Measurements from ENCODE around the gene EID2B. TPM values are rescaled to one million over a fixed set of nuclear protein-coding genes. Genes with fewer than 3 reads are reported as not detected.

Gene EID2B
- total and polyA plus RNA-seq, 9 of the 15 experiments (the other 6 are each of a cell fraction or from before 2014, with no cell fraction given) = 2.8 to 8.8 (median 4.8) TPM

DNA sequence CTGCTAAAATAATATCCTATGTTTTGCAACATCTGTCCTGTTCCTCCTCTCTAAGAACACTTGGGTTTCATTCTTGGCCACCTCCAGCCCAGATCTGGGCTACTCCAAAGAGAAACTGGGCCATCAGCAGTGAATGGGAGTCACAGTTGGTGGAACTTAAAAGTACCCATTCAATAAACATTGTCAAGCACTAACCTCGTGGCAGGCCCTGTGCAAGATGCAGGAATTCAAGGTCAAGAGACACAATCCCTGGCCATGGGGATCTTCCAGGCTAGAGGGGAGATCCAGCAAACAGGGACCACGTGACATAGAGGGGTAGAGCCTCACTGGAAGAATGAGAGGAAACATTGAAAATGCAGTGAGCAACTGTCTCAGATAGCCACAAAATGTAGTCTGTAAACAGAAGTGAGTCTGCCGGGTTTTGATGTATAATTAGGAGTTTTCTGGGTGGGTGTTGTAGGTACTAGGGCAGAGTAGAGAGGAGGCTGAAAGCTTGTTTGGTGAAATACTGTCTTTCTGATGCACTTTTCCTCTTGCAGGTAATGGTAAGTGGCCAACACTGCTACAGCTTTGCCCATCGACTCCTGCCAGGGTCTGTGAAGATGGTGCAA is 22.2 kb upstream of the EID2B start:
- Histone ChIP-seq H3K9me1 (ENCODE audit: control insufficient read depth, insufficient read depth, low read length) (no peaks in the 10 kb centered on the region), H3K4me3 (no peak overlapping the region), H3K27ac (ENCODE audit: extremely low read depth, low read depth, low read length) (no peak overlapping the region), H3K9me3 (replicated peaks; ENCODE audit: control insufficient read depth, insufficient read depth, low read depth, low read length) (no peaks in the 10 kb centered on the region), H4K20me1 (replicated peaks; ENCODE audit: control insufficient read depth, insufficient read depth, low read length) (no peaks in the 10 kb centered on the region), H3K36me3 (ENCODE audit: control insufficient read depth, insufficient read depth, low read length) (no peaks in the 10 kb centered on the region), H3K4me2 (ENCODE audit: insufficient read depth, low read length) (no peak overlapping the region), H3K79me2 (ENCODE audit: control insufficient read depth, insufficient read depth, low read length) (no peaks in the 10 kb centered on the region), H3K9ac (ENCODE audit: insufficient read depth in 1 of 2, low read depth in 2 of 2, low read length in 2 of 2) (no peak overlapping the region), H3K27me3 (ENCODE audit: control insufficient read depth in 2 of 2, insufficient read depth in 2 of 2, low read length in 2 of 2) (peaks cover 17 to 32% of the 10 kb centered on the region in 2 experiments; a peak in 4 of 5 replicates), H2AFZ (ENCODE audit: low read depth, low read length) (no peak overlapping the region), H3K4me1 (replicated peaks in 1 of 2; ENCODE audit: control insufficient read depth in 2 of 2, insufficient read depth in 2 of 2, low read length in 2 of 2) (no peaks in the 10 kb centered on the region; a peak in 1 of 5 replicates)
- 0% methylated on average over 4 of the region's 4 CpGs for WGBS (ENCODE audit: insufficient coverage, low coverage, missing lambda C conversion rate)
- intact Hi-C loops (cut with micrococcal nuclease) = loop anchor here (5.0 to 10.0 kb wide), 2 partner anchors 210 to 287 kb away; no protein-coding TSS in a partner anchor
- in situ Hi-C loops (cut with MboI) = no loop called here
- ATAC-seq (no peak), DNase-seq (ENCODE audit: extremely low read depth in 1 of 4, low spot score in 3 of 4) (no peak), FAIRE-seq (no peak)
- no TSS peak for BruUV-seq (replicated peaks)
- CTCF ChIA-PET (ENCODE audit: low intra/inter-chr PET ratio) = interaction anchor here (1.0 kb wide), 1 partner anchor 117 kb away, joined by 3 read pairs; no protein-coding TSS in a partner anchor
- TF ChIP-seq RAD51 (IDR thresholded peaks at IDR 0.05; ENCODE audit: borderline replicate concordance, low read depth) = peak; percentile 30; the same call in 1 of the 2 replicates
- TF ChIP-seq SMARCE1 (IDR thresholded peaks at IDR 0.05) = no peak
- TF ChIP-seq NEUROD1 (IDR thresholded peaks at IDR 0.05; ENCODE audit: borderline replicate concordance, low read depth, low read length, partially characterized antibody) = no peak
- TF ChIP-seq PTBP1 (IDR thresholded peaks at IDR 0.05; ENCODE audit: low read depth, low read length) = no peak
- no peak for TF ChIP-seq CREB3 (tag; conservative IDR thresholded peaks at IDR 0.05; ENCODE audit: low read depth)
- no peak for TF ChIP-seq KLF16 (IDR thresholded peaks at IDR 0.05)
- TF ChIP-seq TFE3 (CRISPR knock-in tag; IDR thresholded peaks at IDR 0.05) = peak; percentile 52
- TF ChIP-seq PPARD (CRISPR knock-in tag; IDR thresholded peaks at IDR 0.05) = no peak
- TF ChIP-seq ADNP (tag; IDR thresholded peaks at IDR 0.05) = no peak
- POLR2A ChIA-PET = no interaction called here
